Neutrophil (primary cell): ENCODE results near the gene COL18A1.

Experiments used
- H3K27ac ChIP-seq: fragments of 200-600 bp; sonication (generic); 2 replicates; pipeline ENCODE4 v1.5.1; 2016; ENCODE audit warnings: mild to moderate bottlenecking, moderate library complexity
- H3K27me3 ChIP-seq: fragments of 200-600 bp; sonication (generic); 2 replicates; pipeline ENCODE4 v1.6.0; 2016; ENCODE audit warnings: mild to moderate bottlenecking
- H3K36me3 ChIP-seq: fragments of 200-600 bp; sonication (generic); 2 replicates; pipeline ENCODE4 v1.5.1; 2017
- H3K4me1 ChIP-seq, 2 experiments: fragments of 200-600 bp in 1 of 2; sonication (generic) in 1 of 2; 1 replicate in 1 of 2; 2 replicates in 1 of 2; pipeline versions ENCODE4 v1.5.1 to v1.6.1; 2013 to 2016; ENCODE audit warnings: low read depth in 1 of 2, low read length in 1 of 2, mild to moderate bottlenecking in 1 of 2, moderate library complexity in 1 of 2; ENCODE audit not compliant: control insufficient read depth in 1 of 2, insufficient read depth in 1 of 2
- H3K4me3 ChIP-seq, 2 experiments: fragments of 200-600 bp in 1 of 2; sonication (generic) in 1 of 2; 1 replicate in 1 of 2; 2 replicates in 1 of 2; pipeline ENCODE4 v1.5.1; 2013 to 2016; ENCODE audit warnings: low read depth in 1 of 2, low read length in 1 of 2, mild to moderate bottlenecking in 1 of 2, moderate library complexity in 1 of 2
- H3K9me3 ChIP-seq: fragments of 200-600 bp; sonication (generic); 2 replicates; pipeline ENCODE4 v1.5.1; 2016
- TF ChIP-seq, protein P1 (sequence below): fragments of 200-600 bp; sonication (generic); IDR thresholded peaks from 2 replicates; pipeline ENCODE4 v1.5.1; 2016; ENCODE audit warnings: antibody characterized with exemption

Gene COL18A1

DNA sequence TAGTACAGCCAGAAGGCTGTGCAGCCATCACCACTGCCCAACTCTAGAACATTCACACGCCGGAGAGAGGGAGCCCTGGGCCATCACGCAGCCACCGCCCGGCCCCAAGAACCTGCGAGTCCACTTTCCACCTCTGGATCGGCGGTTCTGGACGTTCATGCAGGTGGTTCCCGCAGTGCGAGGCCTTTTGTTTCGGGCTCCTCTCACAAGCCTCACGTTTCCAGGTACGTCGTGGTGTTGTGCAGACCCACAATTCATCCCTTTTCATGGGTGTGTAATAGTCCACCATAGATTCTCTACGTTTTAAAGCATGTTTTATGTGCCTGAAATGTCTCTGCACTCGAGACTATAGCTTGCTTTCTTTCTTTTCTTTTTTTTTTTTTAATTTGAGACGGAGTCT lies 23.6 kb downstream of the COL18A1 start:
- TF ChIP-seq, protein P1, sequence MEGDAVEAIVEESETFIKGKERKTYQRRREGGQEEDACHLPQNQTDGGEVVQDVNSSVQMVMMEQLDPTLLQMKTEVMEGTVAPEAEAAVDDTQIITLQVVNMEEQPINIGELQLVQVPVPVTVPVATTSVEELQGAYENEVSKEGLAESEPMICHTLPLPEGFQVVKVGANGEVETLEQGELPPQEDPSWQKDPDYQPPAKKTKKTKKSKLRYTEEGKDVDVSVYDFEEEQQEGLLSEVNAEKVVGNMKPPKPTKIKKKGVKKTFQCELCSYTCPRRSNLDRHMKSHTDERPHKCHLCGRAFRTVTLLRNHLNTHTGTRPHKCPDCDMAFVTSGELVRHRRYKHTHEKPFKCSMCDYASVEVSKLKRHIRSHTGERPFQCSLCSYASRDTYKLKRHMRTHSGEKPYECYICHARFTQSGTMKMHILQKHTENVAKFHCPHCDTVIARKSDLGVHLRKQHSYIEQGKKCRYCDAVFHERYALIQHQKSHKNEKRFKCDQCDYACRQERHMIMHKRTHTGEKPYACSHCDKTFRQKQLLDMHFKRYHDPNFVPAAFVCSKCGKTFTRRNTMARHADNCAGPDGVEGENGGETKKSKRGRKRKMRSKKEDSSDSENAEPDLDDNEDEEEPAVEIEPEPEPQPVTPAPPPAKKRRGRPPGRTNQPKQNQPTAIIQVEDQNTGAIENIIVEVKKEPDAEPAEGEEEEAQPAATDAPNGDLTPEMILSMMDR = no peak

DNA sequence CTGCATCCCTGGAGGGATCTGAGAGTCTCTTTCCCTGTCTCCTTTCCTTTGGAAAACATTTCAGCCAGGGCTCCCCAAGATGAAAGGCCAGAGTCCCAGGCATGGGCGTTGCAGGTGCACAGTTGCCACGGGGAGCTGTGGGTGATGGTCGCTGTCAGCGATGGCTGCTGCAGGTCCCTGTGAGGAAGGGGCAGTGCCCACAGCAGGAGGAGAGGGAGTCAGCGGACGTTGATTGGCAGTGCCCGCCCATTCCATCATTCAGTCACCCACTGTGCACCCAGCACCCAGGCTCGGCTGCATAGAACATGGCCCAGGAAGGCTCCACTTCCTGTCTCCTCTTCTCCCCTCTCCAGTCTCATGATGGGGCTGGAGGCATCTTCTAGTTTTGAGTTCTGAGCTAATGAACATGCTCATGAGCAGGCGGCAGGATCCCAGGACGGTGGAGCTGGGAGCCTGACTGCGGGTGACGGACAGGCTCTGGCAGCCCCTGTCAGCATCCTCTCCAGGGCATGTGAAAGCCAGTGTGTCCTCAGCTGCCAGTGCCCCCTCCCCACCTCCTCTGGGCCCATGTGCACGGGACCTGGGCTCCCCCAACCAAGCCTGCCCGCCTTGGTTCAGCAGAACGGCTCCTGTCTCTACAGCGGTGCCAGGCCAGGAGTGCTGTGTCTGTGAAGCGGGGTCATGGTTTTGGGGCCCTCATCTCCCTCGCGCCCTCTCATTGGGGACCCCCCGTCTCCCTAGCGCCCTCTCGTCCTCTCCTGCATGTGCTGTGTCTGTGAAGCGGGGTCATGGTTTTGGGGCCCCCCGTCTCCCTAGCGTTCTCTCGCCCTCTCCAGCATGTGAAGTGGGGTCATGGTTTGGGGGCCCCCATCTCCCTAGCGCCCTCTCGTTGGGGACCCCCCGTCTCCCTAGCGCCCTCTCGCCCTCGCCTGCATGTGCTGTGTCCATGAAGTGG lies 24.5 kb downstream of the COL18A1 start:
- Histone ChIP-seq H3K36me3 (no peaks in the 10 kb centered on the region), H3K27ac (no peak overlapping the region), H3K4me3 (no peak overlapping the region), H3K4me1 (no peaks in the 10 kb centered on the region), H3K27me3 (no peaks in the 10 kb centered on the region), H3K9me3 (no peaks in the 10 kb centered on the region)
- TF ChIP-seq, protein P1 = no peak

More for the DNA sequence above, 23.6 kb downstream of the COL18A1 start:
- Histone ChIP-seq H3K4me1 (no peaks in the 10 kb centered on the region), H3K36me3 (no peaks in the 10 kb centered on the region), H3K9me3 (no peaks in the 10 kb centered on the region), H3K4me3 (no peak overlapping the region), H3K27ac (no peak overlapping the region), H3K27me3 (no peaks in the 10 kb centered on the region)

DNA sequence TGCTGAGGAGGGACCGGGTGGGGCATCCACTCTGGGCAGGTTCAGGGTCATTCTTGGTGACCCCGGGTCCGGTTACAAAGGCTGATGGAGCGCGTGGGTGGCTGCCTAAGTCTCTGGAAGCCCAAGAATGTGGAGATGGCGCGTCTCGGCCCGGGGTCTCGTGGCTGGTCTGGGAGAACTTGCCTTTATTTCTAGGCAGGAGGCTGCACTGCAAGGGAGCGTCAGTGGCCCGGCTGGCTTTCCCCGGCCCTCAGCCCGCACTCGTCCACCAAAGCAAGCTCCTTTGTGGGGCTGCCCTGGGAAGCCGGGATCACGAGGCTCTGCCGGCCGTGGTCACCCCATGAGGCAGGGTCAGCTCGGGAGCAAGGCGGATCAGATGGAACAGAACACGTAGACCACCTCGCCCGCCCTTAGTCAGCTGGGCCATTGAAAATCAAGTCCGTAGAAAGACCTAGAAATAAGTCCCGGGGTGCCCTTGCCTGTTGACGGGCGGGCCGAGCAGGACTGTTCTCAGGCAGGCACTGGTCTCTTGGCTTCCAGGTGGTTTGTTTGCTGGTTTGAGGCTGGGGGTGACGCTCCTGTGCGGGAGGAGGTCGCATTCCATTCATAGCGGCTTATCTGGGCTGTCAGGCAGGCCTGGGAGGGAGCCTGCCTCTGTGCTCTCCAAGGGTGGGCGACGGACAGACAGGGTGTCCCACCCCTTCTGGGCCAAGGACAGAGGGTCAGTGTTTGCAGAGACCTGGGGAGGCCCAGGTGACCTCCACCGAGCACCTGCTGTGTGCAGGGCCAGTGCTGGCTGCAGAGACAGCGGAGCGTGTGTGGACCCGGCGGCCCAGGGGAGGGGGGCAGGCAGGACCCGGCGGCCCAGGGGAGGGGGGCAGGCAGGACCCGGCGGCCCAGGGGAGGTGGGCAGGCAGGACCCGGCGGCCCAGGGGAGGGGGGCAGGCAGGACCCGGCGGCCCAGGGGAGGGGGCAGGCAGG lies 25.8 kb downstream of the COL18A1 start:
- Histone ChIP-seq H3K4me3 (no peak overlapping the region), H3K36me3 (no peaks in the 10 kb centered on the region), H3K27ac (no peak overlapping the region), H3K4me1 (no peaks in the 10 kb centered on the region), H3K9me3 (no peaks in the 10 kb centered on the region), H3K27me3 (peaks cover 2% of the 10 kb centered on the region)
- TF ChIP-seq, protein P1 = no peak

DNA sequence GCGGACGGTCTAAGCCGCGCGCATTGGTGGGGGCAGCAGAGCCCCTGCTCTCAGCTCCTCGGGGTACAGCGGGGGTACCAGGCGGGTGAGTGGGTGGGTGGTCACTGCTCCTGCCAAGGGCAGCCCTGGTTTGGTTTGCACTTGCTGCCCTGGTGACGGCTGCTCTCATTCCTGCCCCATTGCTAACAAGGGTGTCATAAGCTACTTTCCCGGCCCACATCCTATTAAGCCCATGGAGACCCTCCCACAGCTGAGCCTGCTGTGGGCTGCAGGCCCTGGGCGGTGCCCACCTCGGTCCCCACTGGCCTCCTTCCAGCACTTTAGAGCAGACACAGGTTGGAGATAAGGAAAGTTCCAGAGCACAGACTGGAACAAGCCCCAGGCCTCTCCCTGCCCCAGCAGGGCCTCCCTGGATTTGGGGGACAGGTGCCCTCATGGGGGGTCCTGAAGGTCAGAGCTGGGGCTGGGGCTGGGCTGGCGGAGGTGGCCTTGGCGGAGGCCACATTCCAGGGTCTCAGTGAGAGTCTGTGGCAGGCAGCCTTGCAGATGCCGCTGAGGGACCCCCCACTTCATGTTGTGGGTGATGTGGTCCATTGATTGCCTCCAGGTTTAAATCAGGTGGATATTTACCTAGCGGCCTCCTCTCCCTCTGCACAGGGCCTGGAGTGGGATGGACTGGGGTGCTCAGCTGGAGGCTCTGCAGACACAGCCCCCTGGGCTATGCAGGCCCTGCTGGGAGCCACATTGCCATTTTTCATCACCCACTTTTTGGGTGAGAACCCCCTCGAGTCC lies 27.0 kb downstream of the COL18A1 start:
- Histone ChIP-seq H3K27me3 (peaks cover 14% of the 10 kb centered on the region), H3K9me3 (no peaks in the 10 kb centered on the region), H3K27ac (no peak overlapping the region), H3K36me3 (no peaks in the 10 kb centered on the region), H3K4me1 (no peaks in the 10 kb centered on the region), H3K4me3 (no peak overlapping the region)
- TF ChIP-seq, protein P1 = no peak
